ENCODE data around the gene MPP1.

Gene MPP1

GRCh38 chrX:154737136-154737535 lies 68.1 kb downstream of the MPP1 start:
- H3K4me2 ChIP-seq (ENCODE audit: low read depth, low read length, poor library complexity, severe bottlenecking) = peak overlapping the region; percentile 68
- peaks cover 78% of the 10 kb centered on the region for H3K4me1 ChIP-seq (ENCODE audit: insufficient read depth, low read length, poor library complexity, severe bottlenecking)
- peaks cover 12% of the 10 kb centered on the region; the same call in 1 of the 2 replicates for H3F3A ChIP-seq (ENCODE audit: low read depth)
- no peaks in the 10 kb centered on the region for H4K20me1 ChIP-seq (ENCODE audit: insufficient read depth, low read length, poor library complexity, severe bottlenecking)
- no peaks in the 10 kb centered on the region for H3K9me3 ChIP-seq (ENCODE audit: insufficient read depth, low read depth, low read length)
- no peaks in the 10 kb centered on the region for H3K27me3 ChIP-seq (ENCODE audit: insufficient read depth, low read length, poor library complexity, severe bottlenecking)
- H3K79me2 ChIP-seq (ENCODE audit: insufficient read depth, low read length) = peaks cover 36% of the 10 kb centered on the region
- H3K36me3 ChIP-seq (ENCODE audit: insufficient read depth, low read length) = no peaks in the 10 kb centered on the region
- peak overlapping the region; percentile 57 for H3K4me3 ChIP-seq (ENCODE audit: low read length, poor library complexity, severe bottlenecking)
- H2AFZ ChIP-seq (ENCODE audit: low read length) = no peak overlapping the region
- H3K9ac ChIP-seq (ENCODE audit: low read depth, low read length, poor library complexity, severe bottlenecking) = peak overlapping the region; percentile 72
- TF ChIP-seq CTCF (conservative IDR thresholded peaks at IDR 0.05; ENCODE audit: low read length) (no peak), EZH2phosphoT487 (IDR thresholded peaks at IDR 0.05; ENCODE audit: borderline replicate concordance) (no peak)
- H3K9me2 ChIP-seq (replicated peaks; ENCODE audit: low read depth, low read length) = no peaks in the 10 kb centered on the region

- Histone ChIP-seq H3K4me3 (ENCODE audit: low read length, poor library complexity, severe bottlenecking) (no peak overlapping the region), H2AFZ (ENCODE audit: low read length) (no peak overlapping the region), H3K36me3 (ENCODE audit: insufficient read depth, low read length) (no peaks in the 10 kb centered on the region), H3K4me1 (ENCODE audit: insufficient read depth, low read length, poor library complexity, severe bottlenecking) (peaks cover 90% of the 10 kb centered on the region), H3K4me2 (ENCODE audit: low read depth, low read length, poor library complexity, severe bottlenecking) (peak overlapping the region; percentile 74), H3F3A (ENCODE audit: low read depth) (peaks cover 12% of the 10 kb centered on the region; the same call in 1 of the 2 replicates), H3K9me2 (replicated peaks; ENCODE audit: low read depth, low read length) (no peaks in the 10 kb centered on the region), H3K9ac (ENCODE audit: low read depth, low read length, poor library complexity, severe bottlenecking) (peak overlapping the region; percentile 71), H3K79me2 (ENCODE audit: insufficient read depth, low read length) (peaks cover 34% of the 10 kb centered on the region), H3K9me3 (ENCODE audit: insufficient read depth, low read depth, low read length) (no peaks in the 10 kb centered on the region), H4K20me1 (ENCODE audit: insufficient read depth, low read length, poor library complexity, severe bottlenecking) (no peaks in the 10 kb centered on the region), H3K27me3 (ENCODE audit: insufficient read depth, low read length, poor library complexity, severe bottlenecking) (no peaks in the 10 kb centered on the region)
- TF ChIP-seq CTCF (conservative IDR thresholded peaks at IDR 0.05; ENCODE audit: low read length) (no peak), EZH2phosphoT487 (IDR thresholded peaks at IDR 0.05; ENCODE audit: borderline replicate concordance) (no peak)
Observed at GRCh38 chrX:154735695-154736393, 69.4 kb downstream of the MPP1 start.

GRCh38 chrX:154734061-154734781 lies 71.1 kb downstream of the MPP1 start:
- no peak overlapping the region for H2AFZ ChIP-seq (ENCODE audit: low read length)
- H3F3A ChIP-seq (ENCODE audit: low read depth) = peaks cover 12% of the 10 kb centered on the region; the same call in 1 of the 2 replicates
- H3K4me3 ChIP-seq (ENCODE audit: low read length, poor library complexity, severe bottlenecking) = peak overlapping the region; percentile 63

More at GRCh38 chrX:154734061-154734781, 71.1 kb downstream of the MPP1 start:
- H4K20me1 ChIP-seq (ENCODE audit: insufficient read depth, low read length, poor library complexity, severe bottlenecking) = no peaks in the 10 kb centered on the region
- H3K4me1 ChIP-seq (ENCODE audit: insufficient read depth, low read length, poor library complexity, severe bottlenecking) = peaks cover 89% of the 10 kb centered on the region
- H3K79me2 ChIP-seq (ENCODE audit: insufficient read depth, low read length) = peaks cover 29% of the 10 kb centered on the region
- peak overlapping the region; percentile 71 for H3K9ac ChIP-seq (ENCODE audit: low read depth, low read length, poor library complexity, severe bottlenecking)
- H3K27me3 ChIP-seq (ENCODE audit: insufficient read depth, low read length, poor library complexity, severe bottlenecking) = no peaks in the 10 kb centered on the region
- H3K36me3 ChIP-seq (ENCODE audit: insufficient read depth, low read length) = no peaks in the 10 kb centered on the region
- H3K4me2 ChIP-seq (ENCODE audit: low read depth, low read length, poor library complexity, severe bottlenecking) = peak overlapping the region; percentile 74
- H3K9me2 ChIP-seq (replicated peaks; ENCODE audit: low read depth, low read length) = no peaks in the 10 kb centered on the region
- TF ChIP-seq CTCF (conservative IDR thresholded peaks at IDR 0.05; ENCODE audit: low read length) = no peak
- no peak for TF ChIP-seq EZH2phosphoT487 (IDR thresholded peaks at IDR 0.05; ENCODE audit: borderline replicate concordance)
- H3K9me3 ChIP-seq (ENCODE audit: insufficient read depth, low read depth, low read length) = no peaks in the 10 kb centered on the region

Measured in Loucy (cell line).